SK-N-SH (cell line): Measurements from ENCODE around the gene COQ9. TPM values are rescaled to one million over a fixed set of nuclear protein-coding genes. Genes with fewer than 3 reads are reported as not detected.

Source experiments
- CTCF ChIA-PET: fragments of 300-600, 350-600 bp; formaldehyde crosslinking; extraction: SDS; loops from one replicate; lab custom pipeline; 2021; lab: Yijun Ruan, JAX
- POLR2A ChIA-PET: fragments of 350-600 bp; sonication (Branson Sonifier 250); formaldehyde crosslinking; extraction: SDS; loops from one replicate; lab custom pipeline; 2020; ENCODE audit warnings: antibody characterized with exemption, inconsistent platforms; lab: Yijun Ruan, JAX
- DNase-seq: peaks from one replicate; pipeline ENCODE4 v3.0.0; 2012
- H2AFZ ChIP-seq: fragments of 200-600 bp; sonication (generic); 2 replicates; pipeline ENCODE4 v1.8.1; 2016; ENCODE audit warnings: antibody characterized with exemption, mild to moderate bottlenecking, low read depth
- H3F3A ChIP-seq: fragments of 200-600 bp; sonication (generic); replicated peaks from 2 replicates; pipeline ENCODE3; 2016; ENCODE audit warnings: antibody characterized with exemption, mild to moderate bottlenecking; ENCODE audit not compliant: insufficient read depth
- H3K27ac ChIP-seq, 2 experiments: fragments of 200-500 bp in 1 of 2; fragments of 200-600 bp in 1 of 2; sonication (Bioruptor generic) in 1 of 2; sonication (generic), shearing (Covaris generic) in 1 of 2; 2 replicates each; pipeline versions ENCODE4 v1.5.1 to v1.6.1; 2014 to 2016; ENCODE audit warnings: low read depth in 2 of 2, inconsistent platforms in 1 of 2, low read length in 1 of 2, mild to moderate bottlenecking in 1 of 2, mixed read lengths in 1 of 2
- H3K27me3 ChIP-seq: fragments of 200-600 bp; sonication (generic), shearing (Covaris generic); 2 replicates; pipeline ENCODE4 v1.6.1; 2016; ENCODE audit warnings: mixed run types; ENCODE audit not compliant: insufficient read depth
- H3K36me3 ChIP-seq, 2 experiments: fragments of 200-500 bp in 1 of 2; fragments of 200-600 bp in 1 of 2; sonication (Bioruptor generic) in 1 of 2; sonication (generic) in 1 of 2; replicated peaks in 1 of 2; 2 replicates each; pipeline versions ENCODE3 to v1.5.1; 2014 to 2016; ENCODE audit warnings: low read length in 1 of 2, mild to moderate bottlenecking in 1 of 2; ENCODE audit not compliant: insufficient read depth in 2 of 2, control insufficient read depth in 1 of 2
- H3K4me1 ChIP-seq, 2 experiments: fragments of 200-500 bp in 1 of 2; fragments of 200-600 bp in 1 of 2; sonication (Bioruptor generic) in 1 of 2; sonication (generic), shearing (Covaris generic) in 1 of 2; 2 replicates each; pipeline versions ENCODE4 v1.5.1 to v1.6.1; 2014 to 2016; ENCODE audit warnings: low read depth in 1 of 2, low read length in 1 of 2, mixed run types in 1 of 2; ENCODE audit not compliant: insufficient read depth in 2 of 2, control insufficient read depth in 1 of 2
- H3K4me2 ChIP-seq: fragments of 200-600 bp; sonication (generic), shearing (Covaris generic); 2 replicates; pipeline ENCODE4 v1.6.1; 2017; ENCODE audit warnings: mixed run types
- H3K4me3 ChIP-seq, 2 experiments: fragments of 200-500 bp in 1 of 2; fragments of 200-600 bp in 1 of 2; sonication (Bioruptor generic) in 1 of 2; sonication (generic), shearing (Covaris generic) in 1 of 2; 2 replicates each; pipeline versions ENCODE4 v1.5.1 to v1.8.1; 2014 to 2016; ENCODE audit warnings: low read depth in 2 of 2, inconsistent platforms in 1 of 2, low read length in 1 of 2, mild to moderate bottlenecking in 1 of 2, mixed read lengths in 1 of 2, moderate library complexity in 1 of 2
- H3K79me2 ChIP-seq: fragments of 200-600 bp; sonication (generic); 2 replicates; pipeline ENCODE4 v1.8.1; 2017; ENCODE audit warnings: mild to moderate bottlenecking; ENCODE audit not compliant: insufficient read depth
- H3K9ac ChIP-seq: fragments of 200-600 bp; sonication (generic); 2 replicates; pipeline ENCODE4 v1.6.1; 2017; ENCODE audit warnings: mixed run types
- H3K9me2 ChIP-seq: fragments of 200-600 bp; sonication (generic); 2 replicates; pipeline ENCODE4 v1.6.1; 2017; ENCODE audit warnings: mixed run types
- H3K9me3 ChIP-seq: fragments of 200-600 bp; sonication (generic); 2 replicates; pipeline ENCODE4 v1.6.1; 2017; ENCODE audit warnings: mixed run types, mild to moderate bottlenecking, moderate library complexity
- H4K20me1 ChIP-seq: fragments of 200-600 bp; sonication (generic); 2 replicates; pipeline ENCODE4 v1.6.1; 2017; ENCODE audit warnings: mild to moderate bottlenecking, mixed run types; ENCODE audit not compliant: insufficient read depth
- EZH2phosphoT487 ChIP-seq: fragments of 200-600 bp; sonication (generic); IDR thresholded peaks from 2 replicates; pipeline ENCODE4 v1.6.1; 2017; ENCODE audit warnings: low read depth, mixed run types, mild to moderate bottlenecking, antibody characterized with exemption, moderate library complexity, borderline replicate concordance
- FOSL2 ChIP-seq: IDR thresholded peaks from 2 replicates; pipeline ENCODE4 v1.4.0; 2012; ENCODE audit warnings: low read depth, mild to moderate bottlenecking, moderate library complexity, borderline replicate concordance
- GABPA ChIP-seq: IDR thresholded peaks from 2 replicates; pipeline ENCODE4 v1.4.0; 2012; ENCODE audit warnings: low read depth, mild to moderate bottlenecking
- MAX ChIP-seq: IDR thresholded peaks from 2 replicates; pipeline ENCODE4 v1.4.0; 2012; ENCODE audit warnings: low read depth
- MEF2A ChIP-seq: IDR thresholded peaks from 2 replicates; pipeline ENCODE4 v1.4.0; 2012; ENCODE audit warnings: low read depth, borderline replicate concordance
- MXI1 ChIP-seq: IDR thresholded peaks from 2 replicates; pipeline ENCODE4 v1.6.1; 2012; ENCODE audit warnings: mild to moderate bottlenecking, low read depth, low read length, improper control_type of control experiment
- RCOR1 ChIP-seq: fragments of 150-350 bp; IDR thresholded peaks from 2 replicates; pipeline ENCODE4 v1.6.1; 2017; ENCODE audit warnings: antibody characterized with exemption, low read length
- SIN3A ChIP-seq: IDR thresholded peaks from 2 replicates; pipeline ENCODE4 v1.6.1; 2012; ENCODE audit warnings: low read depth, mild to moderate bottlenecking, low read length, moderate library complexity, borderline replicate concordance
- SMC3 ChIP-seq: IDR thresholded peaks from 2 replicates; pipeline ENCODE4 v1.6.1; 2012; ENCODE audit warnings: low read depth, low read length, improper control_type of control experiment
- TAF1 ChIP-seq: IDR thresholded peaks from 2 replicates; pipeline ENCODE4 v1.6.1; 2012; ENCODE audit warnings: low read depth, mild to moderate bottlenecking, low read length, moderate library complexity, borderline replicate concordance
- TCF12 ChIP-seq: IDR thresholded peaks from 2 replicates; pipeline ENCODE4 v1.4.0; 2012
- TEAD4 ChIP-seq: IDR thresholded peaks from 2 replicates; pipeline ENCODE4 v1.4.0; 2012; ENCODE audit warnings: mild to moderate bottlenecking, borderline replicate concordance; ENCODE audit not compliant: insufficient read depth
- USF1 ChIP-seq: IDR thresholded peaks from 2 replicates; pipeline ENCODE4 v1.4.0; 2012; ENCODE audit warnings: low read depth, borderline replicate concordance
- USF2 ChIP-seq: fragments of 150-350 bp; IDR thresholded peaks from 2 replicates; pipeline ENCODE4 v1.6.1; 2017; ENCODE audit warnings: antibody characterized with exemption, low read length, low read depth, borderline replicate concordance
- YY1 ChIP-seq: IDR thresholded peaks from 2 replicates; pipeline ENCODE4 v1.4.0; 2012; ENCODE audit warnings: low read depth, mild to moderate bottlenecking
- WGBS: methylation state at CpG from one replicate; pipeline ENCODE4 v1.1.6; 2017; ENCODE audit warnings: low lambda C conversion rate; 5-methylcytosine and 5-hydroxymethylcytosine counted together
- polyA plus RNA-seq, 3 experiments: library from polyadenylated mRNA; depleted of rRNA; stranded (reverse); fragments of >200 nt; gene quantifications; 2 replicates each; pipeline ENCODE4 v1.2.3, GENCODE V29; 2012

Gene COQ9
- polyA plus RNA-seq, 1 of the 3 experiments (the other 2 are of a cell fraction) = 81.2 TPM

- ChIA-PET CTCF (interaction anchor here (1.3 to 2.1 kb wide), 2 partner anchors 15 to 88 kb away, joined by 4 to 10 read pairs; no protein-coding TSS in a partner anchor), POLR2A (no interaction called here)
- H3K9me3 ChIP-seq = no peaks in the 10 kb centered on the region
- no peak overlapping the region for H3K4me3 ChIP-seq
- H3K36me3 ChIP-seq = no peaks in the 10 kb centered on the region
- no peak overlapping the region for H3K27ac ChIP-seq
- no peaks in the 10 kb centered on the region for H3K9me2 ChIP-seq
- H3K27me3 ChIP-seq = no peaks in the 10 kb centered on the region
- H3F3A ChIP-seq = no peaks in the 10 kb centered on the region
- WGBS = 61% methylated on average over 6 of the region's 6 CpGs
- no peaks in the 10 kb centered on the region for H3K79me2 ChIP-seq
- no peaks in the 10 kb centered on the region for H4K20me1 ChIP-seq
- H3K9ac ChIP-seq = no peak overlapping the region
- H3K4me2 ChIP-seq = no peak overlapping the region
- H3K4me1 ChIP-seq = peaks cover 0 to 52% of the 10 kb centered on the region in 2 experiments; a peak in 1 of 4 replicates
- TF ChIP-seq FOSL2 (no peak), USF2 (no peak), YY1 (no peak), MAX (no peak), EZH2phosphoT487 (no peak), TAF1 (no peak), TCF12 (no peak), RCOR1 (no peak), SMC3 (no peak), SIN3A (no peak), MEF2A (no peak), USF1 (no peak), GABPA (no peak), MXI1 (no peak), TEAD4 (no peak)
- no peak overlapping the region for H2AFZ ChIP-seq
- no peak for DNase-seq
These were observed 57.9 kb downstream of the COQ9 start for GRCh38 chr16:57505169-57505568.
